Colon (tissue), 2 donors: ENCODE measurements around the gene C2orf92.
"Not testable (repeated sequence)": the region's sequence is repeated elsewhere in the genome, so short reads cannot be mapped to it uniquely, and the experiment has no call there.

Experiments
- FAIRE-seq: peaks from 2 replicates; lab custom pipeline; 2012; peaks lifted over from hg19 to GRCh38; lab: Jason Lieb, UNC
- donor health status: control.
- donor health status: control.

C2orf92 gene

GRCh38 chr2:97669448-97669847 is at the start of gene C2orf92:
C2orf92 (plus strand) TSS chr2:97669713; CDS start chr2:97669789, 76 bp downstream.
- FAIRE-seq: no peak

DNA sequence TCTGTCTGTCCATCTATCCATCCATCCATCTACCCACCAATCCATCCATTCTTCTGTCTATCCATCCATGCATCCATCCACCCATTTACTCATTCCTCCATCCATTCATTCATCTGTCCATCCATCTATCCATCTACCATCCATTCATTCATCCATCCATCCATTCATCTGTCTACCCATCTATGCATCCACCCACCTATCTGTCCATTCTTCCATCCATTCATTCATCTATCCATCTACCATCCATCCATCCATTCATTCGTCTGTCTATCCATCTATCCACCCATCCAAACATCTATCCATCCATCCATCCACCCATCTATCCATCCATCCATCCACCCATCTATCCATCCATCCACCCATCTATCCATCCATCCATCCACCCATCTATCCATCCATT is 49.0 kb upstream of the C2orf92 start:
- not testable (repeated sequence) for FAIRE-seq

DNA sequence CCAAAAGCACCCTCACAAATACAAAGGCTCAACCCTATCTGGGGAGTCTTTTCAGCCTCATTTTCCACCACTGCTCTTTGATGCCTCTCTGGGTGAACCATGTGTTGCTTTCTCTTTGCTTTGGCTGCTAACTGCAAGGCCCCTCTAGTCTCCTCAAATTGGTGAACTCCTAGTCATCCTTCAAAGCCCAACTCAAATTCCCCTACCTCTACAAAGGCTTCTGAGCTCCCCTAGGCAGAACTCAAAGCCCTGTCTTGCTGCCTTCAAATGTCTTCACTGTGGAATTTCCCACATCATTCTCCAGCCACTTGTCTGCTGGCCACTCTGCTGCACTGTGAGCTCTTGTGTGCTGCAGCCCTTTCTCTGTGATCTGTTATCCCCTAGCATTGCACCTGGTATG is 46.5 kb upstream of the C2orf92 start:
- FAIRE-seq: not testable (repeated sequence)

DNA sequence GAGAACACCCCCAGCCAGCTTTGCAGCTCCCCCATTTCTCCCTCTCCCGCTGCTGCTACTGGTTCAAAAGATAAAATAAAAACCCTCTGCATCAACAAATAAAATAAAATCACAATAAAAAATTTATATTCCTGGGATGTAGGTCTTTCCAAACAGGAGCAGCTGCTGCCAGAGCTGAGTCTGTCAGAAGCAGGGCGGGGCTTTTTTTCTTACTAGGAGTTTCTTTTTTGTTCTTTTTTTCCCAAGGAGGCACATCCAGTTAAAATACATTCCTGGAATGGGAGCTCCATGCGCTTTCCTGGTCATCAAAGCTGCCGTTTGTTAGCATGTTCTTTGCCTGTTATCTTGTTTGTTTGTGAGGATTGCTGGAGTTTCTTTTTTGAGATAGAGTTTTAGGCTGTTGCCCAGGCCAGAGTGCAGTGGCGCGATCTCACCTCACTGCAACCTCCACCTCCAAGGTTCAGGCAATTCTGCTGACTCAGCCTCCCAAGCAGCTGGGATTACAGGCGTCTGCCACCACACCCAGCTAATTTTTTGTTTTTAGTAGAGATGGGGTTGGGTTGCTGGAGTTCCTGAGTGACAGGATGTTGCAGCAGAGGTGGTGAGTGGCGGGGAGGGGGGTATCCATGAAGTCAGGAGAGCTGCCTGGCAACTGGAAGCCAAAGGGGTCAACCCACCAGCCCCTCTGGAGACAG is 44.0 kb upstream of the C2orf92 start:
- not testable (repeated sequence) for FAIRE-seq

- FAIRE-seq: not testable (repeated sequence)
Observed at GRCh38 chr2:97626049-97626430, 43.5 kb upstream of the C2orf92 start.

DNA sequence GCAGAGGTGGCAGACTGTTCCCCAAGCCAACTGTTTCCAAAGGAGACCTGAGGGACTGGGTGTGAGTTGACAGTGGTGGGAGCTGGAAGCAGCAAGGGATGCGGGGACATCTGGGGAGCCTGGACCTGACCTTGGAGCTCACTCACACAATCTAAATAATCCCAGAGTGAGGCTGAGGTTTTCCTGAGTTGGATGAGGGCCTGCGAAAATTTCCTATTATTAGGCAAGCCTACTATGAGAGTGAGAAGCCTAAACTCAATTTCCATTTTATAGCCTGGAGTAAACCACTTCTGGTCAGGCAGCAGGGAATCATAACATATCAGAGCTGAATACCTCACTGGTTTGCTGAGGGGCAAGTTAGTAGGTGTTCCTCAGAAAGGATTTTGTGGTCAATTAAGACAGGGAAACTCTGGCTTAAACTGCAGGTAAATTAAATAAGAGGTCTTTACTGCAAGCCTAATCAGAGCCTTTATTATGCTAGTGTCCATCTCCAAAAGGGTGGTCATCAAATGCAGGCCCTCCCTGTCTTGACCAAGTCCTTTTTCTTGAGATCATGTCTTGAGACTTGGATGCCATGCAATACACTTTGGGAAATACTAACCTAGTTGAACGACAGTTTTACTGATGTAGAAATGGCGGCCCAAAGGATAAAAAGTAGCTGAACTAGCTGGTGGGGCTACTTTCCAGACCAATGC is 25.3 kb upstream of the C2orf92 start:
- no peak for FAIRE-seq

DNA sequence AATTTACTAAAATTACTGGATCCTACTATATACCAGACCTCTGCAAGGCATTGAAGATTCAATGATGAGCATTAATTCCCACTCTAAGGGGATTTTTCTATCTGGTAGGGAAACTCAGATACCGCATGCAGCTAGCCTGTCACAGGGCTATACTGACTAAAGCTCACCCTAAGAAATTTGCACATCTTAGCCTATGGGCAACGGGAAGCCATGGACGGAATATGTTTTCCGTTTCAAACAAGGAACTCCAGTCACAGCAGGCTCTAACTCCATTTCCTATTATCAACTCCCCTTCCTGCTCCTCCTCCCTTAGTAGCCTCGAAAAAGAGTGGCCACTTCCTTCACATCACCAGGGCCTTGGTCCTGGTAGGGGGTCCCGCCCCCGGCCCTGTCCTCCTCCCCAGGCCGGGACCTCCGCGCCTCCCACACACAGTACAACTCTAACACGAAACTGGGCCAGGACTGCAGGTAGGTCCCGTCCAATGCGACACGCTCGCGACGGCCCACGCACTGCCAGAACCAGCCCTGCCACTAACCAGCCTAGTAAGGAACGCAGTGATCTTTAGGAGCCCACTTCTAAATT is 24.3 kb upstream of the C2orf92 start:
- no peak for FAIRE-seq

- no peak for FAIRE-seq
Observed at GRCh38 chr2:97645695-97646629, 23.6 kb upstream of the C2orf92 start, which contains the start of gene COX5B. COX5B (plus strand) TSS chr2:97646062; CDS start chr2:97646087, 25 bp downstream.

- no peak for FAIRE-seq
Observed at GRCh38 chr2:97646977-97647376, 22.5 kb upstream of the C2orf92 start.

GRCh38 chr2:97651114-97651513 is 18.4 kb upstream of the C2orf92 start:
- FAIRE-seq: no peak

GRCh38 chr2:97653473-97653872 is 16.0 kb upstream of the C2orf92 start:
- no peak for FAIRE-seq

- FAIRE-seq: no peak
Observed at GRCh38 chr2:97653874-97654273, 15.6 kb upstream of the C2orf92 start.

GRCh38 chr2:97654309-97654708 is 15.2 kb upstream of the C2orf92 start:
- FAIRE-seq: no peak

- no peak for FAIRE-seq
Observed at GRCh38 chr2:97654791-97655190, 14.7 kb upstream of the C2orf92 start.

DNA sequence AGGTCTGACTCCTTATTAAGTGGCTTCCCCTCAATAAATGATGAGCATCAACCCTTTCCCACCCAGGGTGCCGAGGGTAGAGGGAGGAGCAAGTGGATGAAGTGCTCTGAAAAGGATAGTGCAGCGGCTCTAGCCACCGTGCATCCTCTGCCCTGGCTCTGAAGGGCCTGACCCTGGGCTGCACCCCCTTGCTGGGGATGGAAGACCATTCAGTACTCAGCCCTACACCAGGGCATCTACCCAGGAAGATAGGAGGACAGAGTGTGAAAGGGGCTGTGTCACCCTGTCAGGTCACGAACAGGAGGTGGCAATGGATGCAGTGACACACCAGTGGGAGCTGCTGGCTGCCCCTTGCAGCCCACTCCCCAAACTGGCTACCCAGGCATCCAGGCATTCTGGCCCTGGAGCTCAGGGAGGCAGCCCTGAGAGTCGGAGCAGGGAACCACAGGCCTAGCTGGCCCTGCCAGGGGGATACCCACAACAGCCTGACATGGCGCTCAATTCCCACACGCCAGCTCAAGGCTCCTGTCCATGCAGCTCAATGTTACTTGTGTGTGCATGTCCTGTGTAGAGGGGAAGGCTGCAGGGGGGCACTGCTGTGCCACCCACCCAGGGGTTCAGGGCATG is 13.3 kb upstream of the C2orf92 start:
- no peak for FAIRE-seq

GRCh38 chr2:97656905-97657587 is 12.5 kb upstream of the C2orf92 start:
- no peak for FAIRE-seq

GRCh38 chr2:97657986-97658690 is 11.4 kb upstream of the C2orf92 start:
- no peak for FAIRE-seq

DNA sequence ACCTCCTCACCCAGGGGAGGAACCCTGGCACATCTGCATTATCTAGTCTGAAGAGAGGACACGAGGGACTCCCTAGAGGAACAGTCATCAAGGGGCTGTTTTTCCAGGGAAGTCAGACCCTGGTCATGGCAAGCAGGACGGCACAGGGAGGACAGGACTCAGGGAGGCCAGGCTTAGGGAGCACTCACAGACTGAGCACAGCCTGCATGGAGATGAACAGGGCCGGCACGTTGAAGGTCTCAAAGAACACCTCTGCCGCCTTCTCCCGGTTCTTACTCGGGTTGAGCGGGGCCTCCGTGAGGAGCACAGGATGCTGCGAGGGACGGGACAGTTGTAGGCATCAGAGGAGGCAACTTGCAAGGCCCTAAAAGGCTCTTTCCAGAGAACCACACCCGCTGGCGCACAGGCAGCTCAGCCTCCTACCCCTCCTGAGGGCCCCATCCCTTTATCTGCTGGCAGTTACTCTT is 10.8 kb upstream of the C2orf92 start:
- no peak for FAIRE-seq

- FAIRE-seq: no peak
Observed at GRCh38 chr2:97659256-97660043, 10.1 kb upstream of the C2orf92 start.
